Small intestine (tissue), 7 donors: ENCODE measurements around the gene IGF2R. TPM values are rescaled to one million over a fixed set of nuclear protein-coding genes. Genes with fewer than 3 reads are reported as not detected.
A peak's percentile ranks its signal among the peaks of the same experiment; 100 is the strongest.
"Not testable (repeated sequence)": the region's sequence is repeated elsewhere in the genome, so short reads cannot be mapped to it uniquely, and the experiment has no call there.

Experiments
- DNase-seq, 2 donors: peaks; one replicate each; pipeline versions ENCODE4 v3.0.0 to v3.0.0-alpha.2; 2013
- FAIRE-seq: peaks from 2 replicates; lab custom pipeline; 2012; peaks lifted over from hg19 to GRCh38; lab: Jason Lieb, UNC
- H3K27ac ChIP-seq, 3 donors: one replicate each; pipeline ENCODE4 v1.5.1; 2013; ENCODE audit warnings: low read length in 2 of 3, mild to moderate bottlenecking in 2 of 3, control low read depth in 1 of 3, inconsistent platforms in 1 of 3, low read depth in 1 of 3, moderate library complexity in 1 of 3
- H3K27me3 ChIP-seq, 3 donors: one replicate each; pipeline ENCODE4 v1.6.1; 2013; ENCODE audit warnings: low read length in 3 of 3, inconsistent platforms in 1 of 3; ENCODE audit not compliant: control insufficient read depth in 3 of 3, insufficient read depth in 3 of 3
- H3K36me3 ChIP-seq, 3 donors: one replicate each; pipeline ENCODE4 v1.6.1; 2013; ENCODE audit warnings: low read length in 3 of 3, inconsistent platforms in 1 of 3, low read depth in 1 of 3, mild to moderate bottlenecking in 1 of 3, moderate library complexity in 1 of 3; ENCODE audit not compliant: control insufficient read depth in 3 of 3, insufficient read depth in 2 of 3
- H3K4me1 ChIP-seq, 3 donors: one replicate each; pipeline ENCODE4 v1.6.1; 2013; ENCODE audit warnings: low read length in 2 of 3, inconsistent platforms in 1 of 3, low read depth in 1 of 3, mild to moderate bottlenecking in 1 of 3, moderate library complexity in 1 of 3; ENCODE audit not compliant: control insufficient read depth in 3 of 3, insufficient read depth in 2 of 3
- H3K4me3 ChIP-seq, 3 donors: one replicate each; pipeline ENCODE4 v1.5.1; 2013; ENCODE audit warnings: low read length in 3 of 3, control low read depth in 1 of 3, inconsistent platforms in 1 of 3, low read depth in 1 of 3, mild to moderate bottlenecking in 1 of 3, moderate library complexity in 1 of 3
- H3K9me3 ChIP-seq, 2 donors: one replicate each; pipeline ENCODE4 v1.6.1; 2013; ENCODE audit warnings: low read depth in 1 of 2, low read length in 1 of 2; ENCODE audit not compliant: control insufficient read depth in 2 of 2, insufficient read depth in 1 of 2
- WGBS, 3 donors: extraction: QIAGEN DNeasy Blood & Tissue Kit; methylation state at CpG; one replicate each; pipeline ENCODE4 v1.1.7; 2013; 5-methylcytosine and 5-hydroxymethylcytosine counted together
- polyA plus RNA-seq, 4 donors: library from polyadenylated mRNA; stranded (reverse) in 3 of 4; unstranded in 1 of 4; fragments of 200-250 nt in 3 of 4; fragments of 120-200 nt in 1 of 4; gene quantifications; one replicate each; pipeline versions ENCODE4 v1.2.1 to v1.2.3, GENCODE V29; 2013
- donor health status: healthy with polysubstance abuse.
- donor health status: control.
- donor health status: control.
- donor health status: Bipolar disorder and iron deficiency.
- donor health status: healthy.

IGF2R gene
- polyA plus RNA-seq, 4 donors: 4.9 to 111 (median 14.7) TPM

GRCh38 chr6:160124007-160124406, 155.1 kb downstream of the IGF2R start:
- H3K4me1 ChIP-seq: peaks cover 0 to 22% (median 10%) of the 10 kb centered on the region in 3 donors
- no peak for DNase-seq
- H3K27me3 ChIP-seq: no peaks in the 10 kb centered on the region
- 54 to 85% (median 67%) methylated on average over 2 of the region's 2 CpGs for WGBS, 3 donors
- H3K4me3 ChIP-seq: no peak overlapping the region
- FAIRE-seq: no peak
- H3K27ac ChIP-seq: no peak overlapping the region
- H3K9me3 ChIP-seq: no peaks in the 10 kb centered on the region
- peaks cover 0 to 24% (median 2%) of the 10 kb centered on the region in 3 donors for H3K36me3 ChIP-seq

GRCh38 chr6:160124605-160125004, 155.7 kb downstream of the IGF2R start:
- FAIRE-seq (no peak), DNase-seq (no peak)
- H3K27me3 ChIP-seq: no peaks in the 10 kb centered on the region
- 85 to 87% (median 87%) methylated on average over 5 of the region's 5 CpGs for WGBS, 3 donors
- H3K4me3 ChIP-seq: no peak overlapping the region
- peaks cover 0 to 26% (median 10%) of the 10 kb centered on the region in 3 donors for H3K4me1 ChIP-seq
- peaks cover 0 to 24% (median 2%) of the 10 kb centered on the region in 3 donors for H3K36me3 ChIP-seq
- H3K27ac ChIP-seq: peak overlapping the region in 1 of 3 donors; percentile 29
- no peaks in the 10 kb centered on the region for H3K9me3 ChIP-seq

GRCh38 chr6:160125105-160125504, 156.2 kb downstream of the IGF2R start:
- peak overlapping the region in 1 of 3 donors; percentile 29 for H3K27ac ChIP-seq
- not testable (repeated sequence) for FAIRE-seq, H3K4me3 ChIP-seq, H3K9me3 ChIP-seq, H3K27me3 ChIP-seq
- WGBS, 3 donors: 21 to 66% (median 29%) methylated on average over 5 of the region's 5 CpGs
- DNase-seq: peak; percentile 61 to 86
- H3K4me1 ChIP-seq: peaks cover 0 to 22% (median 10%) of the 10 kb centered on the region in 3 donors
- H3K36me3 ChIP-seq: peaks cover 0 to 24% (median 2%) of the 10 kb centered on the region in 3 donors

- Histone ChIP-seq H3K36me3 (peaks cover 0 to 18% (median 2%) of the 10 kb centered on the region in 3 donors), H3K27me3 (no peaks in the 10 kb centered on the region), H3K4me3 (no peak overlapping the region), H3K9me3 (no peaks in the 10 kb centered on the region), H3K4me1 (peaks cover 0 to 22% (median 10%) of the 10 kb centered on the region in 3 donors), H3K27ac (no peak overlapping the region)
- 92 to 93% (median 93%) methylated on average over 16 of the region's 16 CpGs for WGBS, 3 donors
- FAIRE-seq: no peak
- no peak for DNase-seq
Measured at GRCh38 chr6:160127270-160128124, 158.6 kb downstream of the IGF2R start.

GRCh38 chr6:160128125-160128683, 159.3 kb downstream of the IGF2R start:
- no peak for FAIRE-seq
- H3K4me3 ChIP-seq: no peak overlapping the region
- no peak overlapping the region for H3K27ac ChIP-seq
- H3K4me1 ChIP-seq: peaks cover 0 to 22% (median 10%) of the 10 kb centered on the region in 3 donors
- 89 to 100% (median 92%) methylated on average over 3 of the region's 3 CpGs for WGBS, 3 donors
- H3K27me3 ChIP-seq: no peaks in the 10 kb centered on the region
- no peaks in the 10 kb centered on the region for H3K9me3 ChIP-seq
- DNase-seq: no peak
- H3K36me3 ChIP-seq: peaks cover 0 to 11% (median 2%) of the 10 kb centered on the region in 3 donors

GRCh38 chr6:160128879-160129516, 160.1 kb downstream of the IGF2R start:
- Histone ChIP-seq H3K4me1 (peaks cover 0 to 19% (median 7%) of the 10 kb centered on the region in 3 donors), H3K9me3 (no peaks in the 10 kb centered on the region), H3K4me3 (no peak overlapping the region), H3K27ac (no peak overlapping the region), H3K36me3 (peaks cover 0 to 17% (median 2%) of the 10 kb centered on the region in 3 donors), H3K27me3 (no peaks in the 10 kb centered on the region)
- FAIRE-seq (no peak), DNase-seq (no peak)
- WGBS, 3 donors: 72 to 92% (median 86%) methylated on average over 6 of the region's 6 CpGs

- no peak overlapping the region for H3K27ac ChIP-seq
- no peaks in the 10 kb centered on the region for H3K9me3 ChIP-seq
- DNase-seq (no peak), FAIRE-seq (no peak)
- whole genome bisulfite sequencing, 3 donors: 87 to 92% (median 91%) methylated on average over 10 of the region's 10 CpGs
- H3K27me3 ChIP-seq: no peaks in the 10 kb centered on the region
- H3K4me1 ChIP-seq: peaks cover 0 to 19% (median 0%) of the 10 kb centered on the region in 3 donors
- peaks cover 0 to 17% (median 0%) of the 10 kb centered on the region in 3 donors for H3K36me3 ChIP-seq
- no peak overlapping the region for H3K4me3 ChIP-seq
Measured at GRCh38 chr6:160129881-160130615, 161.2 kb downstream of the IGF2R start.
